Loucy (cell line): ENCODE data around the gene LDAH.
"Not testable (repeated sequence)": the region's sequence is repeated elsewhere in the genome, so short reads cannot be mapped to it uniquely, and the experiment has no call there.

ENCODE experiments used
- H2AFZ ChIP-seq: fragments of 200-600 bp; sonication (generic); 2 replicates; pipeline ENCODE4 v1.6.0; 2016; ENCODE audit warnings: antibody characterized with exemption, mild to moderate bottlenecking, low read length, moderate library complexity
- H3F3A ChIP-seq: fragments of 200-600 bp; 2 replicates; pipeline ENCODE4 v1.6.0; 2016; ENCODE audit warnings: antibody characterized with exemption, low read depth, mild to moderate bottlenecking
- H3K27me3 ChIP-seq: fragments of 200-600 bp; sonication (generic); 2 replicates; pipeline ENCODE4 v1.6.1; 2014; ENCODE audit warnings: low read length, mild to moderate bottlenecking; ENCODE audit not compliant: insufficient read depth, poor library complexity, severe bottlenecking
- H3K36me3 ChIP-seq: fragments of 200-600 bp; sonication (generic); 2 replicates; pipeline ENCODE4 v1.6.1; 2016; ENCODE audit warnings: low read length; ENCODE audit not compliant: insufficient read depth
- H3K4me1 ChIP-seq: fragments of 200-600 bp; sonication (generic); 2 replicates; pipeline ENCODE4 v1.5.1; 2014; ENCODE audit warnings: low read length, mild to moderate bottlenecking; ENCODE audit not compliant: insufficient read depth, poor library complexity, severe bottlenecking
- H3K4me2 ChIP-seq: fragments of 200-600 bp; sonication (generic); 2 replicates; pipeline ENCODE4 v1.6.0; 2014; ENCODE audit warnings: antibody characterized with exemption, low read length, low read depth, mild to moderate bottlenecking; ENCODE audit not compliant: poor library complexity, severe bottlenecking
- H3K4me3 ChIP-seq: fragments of 200-600 bp; sonication (generic); 2 replicates; pipeline ENCODE4 v1.5.1; 2014; ENCODE audit warnings: low read length, mild to moderate bottlenecking, mixed read lengths; ENCODE audit not compliant: poor library complexity, severe bottlenecking
- H3K79me2 ChIP-seq: fragments of 200-600 bp; sonication (generic); 2 replicates; pipeline ENCODE4 v1.6.1; 2014; ENCODE audit warnings: low read length; ENCODE audit not compliant: insufficient read depth
- H3K9ac ChIP-seq: fragments of 200-600 bp; sonication (generic); 2 replicates; pipeline ENCODE4 v1.6.0; 2014; ENCODE audit warnings: mild to moderate bottlenecking, low read depth, low read length, moderate library complexity; ENCODE audit not compliant: poor library complexity, severe bottlenecking
- H3K9me2 ChIP-seq: fragments of 200-600 bp; sonication (generic); replicated peaks from 2 replicates; pipeline ENCODE4 v1.6.1; 2016; ENCODE audit warnings: low read depth, low read length, mixed read lengths
- H3K9me3 ChIP-seq: fragments of 200-600 bp; sonication (generic); 2 replicates; pipeline ENCODE4 v1.6.1; 2014; ENCODE audit warnings: mild to moderate bottlenecking, antibody characterized with exemption, low read length, low read depth; ENCODE audit not compliant: insufficient read depth
- H4K20me1 ChIP-seq: fragments of 200-600 bp; sonication (generic); 2 replicates; pipeline ENCODE4 v1.6.0; 2014; ENCODE audit warnings: antibody characterized with exemption, low read length, mild to moderate bottlenecking; ENCODE audit not compliant: insufficient read depth, poor library complexity, severe bottlenecking
- CTCF ChIP-seq: fragments of 200-600 bp; sonication (generic); conservative IDR thresholded peaks from 2 replicates; pipeline ENCODE4 v1.5.1; 2014; ENCODE audit warnings: mild to moderate bottlenecking, antibody characterized with exemption, low read length
- EZH2phosphoT487 ChIP-seq: fragments of 200-600 bp; IDR thresholded peaks from 2 replicates; pipeline ENCODE4 v1.6.1; 2018; ENCODE audit warnings: antibody characterized with exemption, mild to moderate bottlenecking, moderate library complexity, borderline replicate concordance

The LDAH gene

GRCh38 chr2:20722592-20723240, 100.2 kb downstream of the LDAH start:
- H3K27me3 ChIP-seq, result no peaks in the 10 kb centered on the region
- TF ChIP-seq CTCF (peak; percentile 40), EZH2phosphoT487 (no peak)
- no peak overlapping the region for H3K9ac ChIP-seq

DNA sequence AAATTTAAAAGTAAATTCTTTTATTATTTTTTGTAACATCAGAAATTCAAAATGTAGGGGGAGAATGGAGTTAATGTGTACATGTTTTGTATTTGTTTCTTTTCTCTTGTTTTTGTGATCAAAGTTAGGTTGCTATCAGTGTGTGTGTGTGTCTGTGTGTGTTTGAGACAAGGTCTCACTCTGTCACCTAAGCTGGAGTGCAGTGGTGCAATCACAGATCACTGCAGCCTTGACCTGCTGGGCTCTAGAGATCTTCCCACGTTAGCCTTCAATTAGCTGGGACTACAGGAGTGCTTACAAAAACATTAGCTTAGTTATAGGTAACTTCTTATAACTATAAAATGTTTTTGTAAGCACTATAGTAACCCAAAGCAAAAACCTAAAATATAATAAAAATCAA, 105.3 kb downstream of the LDAH start:
- no peaks in the 10 kb centered on the region for H3K79me2 ChIP-seq
- no peaks in the 10 kb centered on the region for H3F3A ChIP-seq

More at GRCh38 chr2:20722592-20723240, 100.2 kb downstream of the LDAH start:
- H3K4me1 ChIP-seq, result no peaks in the 10 kb centered on the region
- no peaks in the 10 kb centered on the region for H3K36me3 ChIP-seq
- no peak overlapping the region for H3K4me2 ChIP-seq
- H3K9me3 ChIP-seq, result no peaks in the 10 kb centered on the region
- H3F3A ChIP-seq, result no peaks in the 10 kb centered on the region
- H4K20me1 ChIP-seq, result no peaks in the 10 kb centered on the region
- H3K4me3 ChIP-seq, result no peak overlapping the region
- no peaks in the 10 kb centered on the region for H3K79me2 ChIP-seq
- no peak overlapping the region for H2AFZ ChIP-seq
- no peaks in the 10 kb centered on the region for H3K9me2 ChIP-seq

DNA sequence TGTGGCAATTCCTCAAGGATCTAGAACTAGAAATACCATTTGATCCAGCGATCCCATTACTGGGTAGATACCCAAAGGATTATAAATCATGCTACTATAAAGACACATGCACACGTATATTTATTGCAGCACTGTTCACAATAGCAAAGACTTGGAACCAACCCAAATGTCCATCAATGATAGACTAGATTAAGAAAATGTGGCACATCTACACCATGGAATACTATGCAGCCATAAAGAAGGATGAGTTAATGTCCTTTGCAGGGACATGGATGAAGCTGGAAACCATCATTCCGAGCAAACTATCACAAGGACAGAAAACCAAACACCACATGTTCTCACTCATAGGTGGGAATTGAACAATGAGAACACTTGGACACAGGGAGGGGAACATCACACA, 106.7 kb downstream of the LDAH start:
- H3K4me2 ChIP-seq, H3K27me3 ChIP-seq, H3K9me3 ChIP-seq, H4K20me1 ChIP-seq, H3K9ac ChIP-seq, H3K79me2 ChIP-seq, H3K4me3 ChIP-seq, H3K36me3 ChIP-seq, H3K9me2 ChIP-seq, H3F3A ChIP-seq, H3K4me1 ChIP-seq, H2AFZ ChIP-seq: not testable (repeated sequence)

More for the DNA sequence above, 105.3 kb downstream of the LDAH start:
- Histone ChIP-seq H3K9me2 (no peaks in the 10 kb centered on the region), H3K9me3 (no peaks in the 10 kb centered on the region), H4K20me1 (no peaks in the 10 kb centered on the region), H3K4me3 (no peak overlapping the region), H3K36me3 (no peaks in the 10 kb centered on the region), H3K4me1 (no peaks in the 10 kb centered on the region), H3K9ac (no peak overlapping the region), H3K4me2 (no peak overlapping the region), H3K27me3 (no peaks in the 10 kb centered on the region), H2AFZ (no peak overlapping the region)
- no peak for TF ChIP-seq CTCF
- no peak for TF ChIP-seq EZH2phosphoT487

- not testable (repeated sequence) for H3K27me3 ChIP-seq, H3K79me2 ChIP-seq, H3K9me3 ChIP-seq, H4K20me1 ChIP-seq, H3K9ac ChIP-seq, H3K4me3 ChIP-seq, H3F3A ChIP-seq, H3K9me2 ChIP-seq, H2AFZ ChIP-seq, H3K36me3 ChIP-seq, H3K4me1 ChIP-seq, H3K4me2 ChIP-seq
Measured at GRCh38 chr2:20714412-20714811, 108.5 kb downstream of the LDAH start.

DNA sequence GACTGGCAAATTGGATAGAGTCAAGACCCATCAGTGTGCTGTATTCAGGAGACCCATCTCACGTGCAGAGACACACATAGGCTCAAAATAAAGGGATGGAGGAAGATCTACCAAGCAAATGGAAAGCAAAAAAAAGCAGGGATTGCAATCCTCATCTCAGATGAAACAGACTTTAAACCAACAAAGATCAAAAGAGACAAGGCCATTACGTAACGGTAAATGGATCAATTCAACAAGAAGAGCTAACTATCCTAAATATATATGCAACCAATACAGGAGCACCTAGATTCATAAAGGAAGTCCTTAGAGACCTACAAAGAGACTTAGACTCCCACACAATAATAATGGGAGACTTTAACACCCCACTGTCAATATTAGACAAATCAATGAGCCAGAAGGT, 109.3 kb downstream of the LDAH start:
- H3K4me1 ChIP-seq, H3K79me2 ChIP-seq, H3K27me3 ChIP-seq, H3F3A ChIP-seq, H4K20me1 ChIP-seq, H3K4me3 ChIP-seq, H3K9ac ChIP-seq, H3K4me2 ChIP-seq, H3K9me2 ChIP-seq, H3K36me3 ChIP-seq, H3K9me3 ChIP-seq, H2AFZ ChIP-seq: not testable (repeated sequence)

DNA sequence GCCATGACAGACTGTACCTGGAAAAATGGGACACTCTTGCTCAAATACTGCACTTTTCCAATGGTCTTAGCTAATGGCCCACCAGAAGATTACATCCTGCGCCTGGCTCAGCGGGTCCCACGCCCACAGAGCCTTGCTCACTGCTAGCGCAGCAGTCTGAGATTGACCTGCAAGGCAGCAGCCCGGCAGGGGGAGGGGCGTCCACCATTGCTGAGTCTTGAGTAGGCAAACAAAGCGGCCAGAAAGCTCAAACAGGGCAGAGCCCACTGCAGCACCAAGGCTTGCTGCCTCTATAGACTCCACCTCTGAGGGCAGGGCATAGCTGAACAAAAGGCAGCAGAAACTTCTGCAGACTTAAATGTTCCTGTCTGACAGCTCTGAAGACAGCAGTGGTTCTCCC, 111.3 kb downstream of the LDAH start:
- not testable (repeated sequence) for H3K9ac ChIP-seq, H3K79me2 ChIP-seq, H3K27me3 ChIP-seq, H3K9me2 ChIP-seq, H3F3A ChIP-seq, H3K4me3 ChIP-seq, H2AFZ ChIP-seq, H3K9me3 ChIP-seq, H4K20me1 ChIP-seq, H3K4me1 ChIP-seq, H3K36me3 ChIP-seq, H3K4me2 ChIP-seq
